Measurements from ENCODE around the gene GBP4. TPM values are rescaled to one million over a fixed set of nuclear protein-coding genes. Genes with fewer than 3 reads are reported as not detected.

Gene GBP4
- total and polyA plus RNA-seq, 9 of the 15 experiments (the other 6 are each of a cell fraction or from before 2014, with no cell fraction given): 0.04 to 0.40 (median 0.11) TPM

DNA sequence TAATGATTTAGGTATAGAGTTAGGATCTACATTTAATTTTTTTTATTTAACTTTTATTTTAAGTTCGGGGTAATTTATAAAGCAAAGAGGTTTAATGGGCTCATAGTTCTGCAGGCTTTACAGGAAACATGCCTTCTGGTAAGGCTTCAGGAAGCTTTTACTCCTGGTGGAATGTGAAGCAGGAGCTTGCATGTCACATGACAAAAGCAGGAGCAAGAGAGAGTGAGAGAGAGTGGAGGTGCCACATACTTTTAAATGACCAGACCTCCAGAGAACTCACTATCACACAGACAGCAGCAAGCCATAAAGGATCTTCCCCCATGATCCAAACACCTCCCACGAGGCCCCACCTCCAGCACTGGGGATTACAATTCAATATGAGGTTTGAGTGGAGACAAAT, 55.3 kb downstream of the GBP4 start:
- no peak overlapping the region for H3K4me2 ChIP-seq (ENCODE audit: insufficient read depth, low read length)
- no peaks in the 10 kb centered on the region for H3K9me1 ChIP-seq (ENCODE audit: control insufficient read depth, insufficient read depth, low read length)
- H3K4me1 ChIP-seq (replicated peaks in 1 of 2; ENCODE audit: control insufficient read depth in 2 of 2, insufficient read depth in 2 of 2, low read length in 2 of 2): no peaks in the 10 kb centered on the region
- no peak for ATAC-seq
- FAIRE-seq: no peak
- no peak for DNase-seq (ENCODE audit: extremely low read depth in 1 of 4, low spot score in 3 of 4)
- no peaks in the 10 kb centered on the region for H3K79me2 ChIP-seq (ENCODE audit: control insufficient read depth, insufficient read depth, low read length)
- no peak overlapping the region for H3K4me3 ChIP-seq
- intact Hi-C loops (cut with micrococcal nuclease) (no loop called here), in situ Hi-C loops (cut with MboI) (no loop called here)
- no peak overlapping the region for H2AFZ ChIP-seq (ENCODE audit: low read depth, low read length)
- H3K9ac ChIP-seq (ENCODE audit: insufficient read depth in 1 of 2, low read depth in 2 of 2, low read length in 2 of 2): no peak overlapping the region
- H4K20me1 ChIP-seq (replicated peaks; ENCODE audit: control insufficient read depth, insufficient read depth, low read length): no peaks in the 10 kb centered on the region
- no peaks in the 10 kb centered on the region for H3K36me3 ChIP-seq (ENCODE audit: control insufficient read depth, insufficient read depth, low read length)
- CTCF ChIA-PET (ENCODE audit: low intra/inter-chr PET ratio): no interaction called here
- TF ChIP-seq, protein P1, sequence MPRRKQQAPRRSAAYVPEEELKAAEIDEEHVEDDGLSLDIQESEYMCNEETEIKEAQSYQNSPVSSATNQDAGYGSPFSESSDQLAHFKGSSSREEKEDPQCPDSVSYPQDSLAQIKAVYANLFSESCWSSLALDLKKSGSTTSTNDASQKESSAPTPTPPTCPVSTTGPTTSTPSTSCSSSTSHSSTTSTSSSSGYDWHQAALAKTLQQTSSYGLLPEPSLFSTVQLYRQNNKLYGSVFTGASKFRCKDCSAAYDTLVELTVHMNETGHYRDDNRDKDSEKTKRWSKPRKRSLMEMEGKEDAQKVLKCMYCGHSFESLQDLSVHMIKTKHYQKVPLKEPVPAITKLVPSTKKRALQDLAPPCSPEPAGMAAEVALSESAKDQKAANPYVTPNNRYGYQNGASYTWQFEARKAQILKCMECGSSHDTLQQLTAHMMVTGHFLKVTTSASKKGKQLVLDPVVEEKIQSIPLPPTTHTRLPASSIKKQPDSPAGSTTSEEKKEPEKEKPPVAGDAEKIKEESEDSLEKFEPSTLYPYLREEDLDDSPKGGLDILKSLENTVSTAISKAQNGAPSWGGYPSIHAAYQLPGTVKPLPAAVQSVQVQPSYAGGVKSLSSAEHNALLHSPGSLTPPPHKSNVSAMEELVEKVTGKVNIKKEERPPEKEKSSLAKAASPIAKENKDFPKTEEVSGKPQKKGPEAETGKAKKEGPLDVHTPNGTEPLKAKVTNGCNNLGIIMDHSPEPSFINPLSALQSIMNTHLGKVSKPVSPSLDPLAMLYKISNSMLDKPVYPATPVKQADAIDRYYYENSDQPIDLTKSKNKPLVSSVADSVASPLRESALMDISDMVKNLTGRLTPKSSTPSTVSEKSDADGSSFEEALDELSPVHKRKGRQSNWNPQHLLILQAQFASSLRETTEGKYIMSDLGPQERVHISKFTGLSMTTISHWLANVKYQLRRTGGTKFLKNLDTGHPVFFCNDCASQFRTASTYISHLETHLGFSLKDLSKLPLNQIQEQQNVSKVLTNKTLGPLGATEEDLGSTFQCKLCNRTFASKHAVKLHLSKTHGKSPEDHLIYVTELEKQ (CRISPR knock-in tag; IDR thresholded peaks at IDR 0.05): no peak
- TF ChIP-seq, protein P2, sequence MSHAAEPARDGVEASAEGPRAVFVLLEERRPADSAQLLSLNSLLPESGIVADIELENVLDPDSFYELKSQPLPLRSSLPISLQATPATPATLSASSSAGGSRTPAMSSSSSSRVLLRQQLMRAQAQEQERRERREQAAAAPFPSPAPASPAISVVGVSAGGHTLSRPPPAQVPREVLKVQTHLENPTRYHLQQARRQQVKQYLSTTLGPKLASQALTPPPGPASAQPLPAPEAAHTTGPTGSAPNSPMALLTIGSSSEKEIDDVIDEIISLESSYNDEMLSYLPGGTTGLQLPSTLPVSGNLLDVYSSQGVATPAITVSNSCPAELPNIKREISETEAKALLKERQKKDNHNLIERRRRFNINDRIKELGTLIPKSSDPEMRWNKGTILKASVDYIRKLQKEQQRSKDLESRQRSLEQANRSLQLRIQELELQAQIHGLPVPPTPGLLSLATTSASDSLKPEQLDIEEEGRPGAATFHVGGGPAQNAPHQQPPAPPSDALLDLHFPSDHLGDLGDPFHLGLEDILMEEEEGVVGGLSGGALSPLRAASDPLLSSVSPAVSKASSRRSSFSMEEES (CRISPR knock-in tag; IDR thresholded peaks at IDR 0.05): peak; percentile 58
- no TSS peak for BruUV-seq (replicated peaks)
- no peaks in the 10 kb centered on the region for H3K9me3 ChIP-seq (replicated peaks; ENCODE audit: control insufficient read depth, insufficient read depth, low read depth, low read length)
- H3K27ac ChIP-seq (ENCODE audit: extremely low read depth, low read depth, low read length): no peak overlapping the region
- POLR2A ChIA-PET: no interaction called here
- no peaks in the 10 kb centered on the region for H3K27me3 ChIP-seq (ENCODE audit: control insufficient read depth in 2 of 2, insufficient read depth in 2 of 2, low read length in 2 of 2)
- WGBS (ENCODE audit: insufficient coverage, low coverage, missing lambda C conversion rate): 0% methylated on average over 2 of the region's 2 CpGs

Measured in K562 (cell line).